DOHH2 (cell line): ENCODE data around the gene PYCR2.

ENCODE experiments used
- CTCF ChIP-seq: fragments of 200-600 bp; sonication (generic); IDR thresholded peaks from one replicate; pipeline ENCODE4 v1.5.1; 2014; ENCODE audit warnings: antibody characterized with exemption, mild to moderate bottlenecking, low read depth, low read length; ENCODE audit not compliant: poor library complexity, severe bottlenecking
- EZH2phosphoT487 ChIP-seq: fragments of 200-600 bp; sonication (generic); IDR thresholded peaks from 2 replicates; pipeline ENCODE4 v1.6.1; 2017; ENCODE audit warnings: borderline replicate concordance, mild to moderate bottlenecking, antibody characterized with exemption, low read length, moderate library complexity, mixed read lengths

- TF ChIP-seq CTCF (no peak), EZH2phosphoT487 (no peak)
Measured at GRCh38 chr1:225923381-225923691, 714 bp downstream of the PYCR2 start.
